DOHH2 (cell line): ENCODE results near the gene KIF5C.

Experiments
- EZH2phosphoT487 ChIP-seq: fragments of 200-600 bp; sonication (generic); IDR thresholded peaks from 2 replicates; pipeline ENCODE4 v1.6.1; 2017; ENCODE audit warnings: borderline replicate concordance, mild to moderate bottlenecking, antibody characterized with exemption, low read length, moderate library complexity, mixed read lengths
- TF ChIP-seq, protein P1 (sequence below): fragments of 200-600 bp; sonication (generic); IDR thresholded peaks from one replicate; pipeline ENCODE4 v1.5.1; 2014; ENCODE audit warnings: antibody characterized with exemption, mild to moderate bottlenecking, low read depth, low read length; ENCODE audit not compliant: poor library complexity, severe bottlenecking

GRCh38 chr2:148917431-148917830 lies 42.4 kb downstream of the KIF5C start:
- TF ChIP-seq, protein P1, sequence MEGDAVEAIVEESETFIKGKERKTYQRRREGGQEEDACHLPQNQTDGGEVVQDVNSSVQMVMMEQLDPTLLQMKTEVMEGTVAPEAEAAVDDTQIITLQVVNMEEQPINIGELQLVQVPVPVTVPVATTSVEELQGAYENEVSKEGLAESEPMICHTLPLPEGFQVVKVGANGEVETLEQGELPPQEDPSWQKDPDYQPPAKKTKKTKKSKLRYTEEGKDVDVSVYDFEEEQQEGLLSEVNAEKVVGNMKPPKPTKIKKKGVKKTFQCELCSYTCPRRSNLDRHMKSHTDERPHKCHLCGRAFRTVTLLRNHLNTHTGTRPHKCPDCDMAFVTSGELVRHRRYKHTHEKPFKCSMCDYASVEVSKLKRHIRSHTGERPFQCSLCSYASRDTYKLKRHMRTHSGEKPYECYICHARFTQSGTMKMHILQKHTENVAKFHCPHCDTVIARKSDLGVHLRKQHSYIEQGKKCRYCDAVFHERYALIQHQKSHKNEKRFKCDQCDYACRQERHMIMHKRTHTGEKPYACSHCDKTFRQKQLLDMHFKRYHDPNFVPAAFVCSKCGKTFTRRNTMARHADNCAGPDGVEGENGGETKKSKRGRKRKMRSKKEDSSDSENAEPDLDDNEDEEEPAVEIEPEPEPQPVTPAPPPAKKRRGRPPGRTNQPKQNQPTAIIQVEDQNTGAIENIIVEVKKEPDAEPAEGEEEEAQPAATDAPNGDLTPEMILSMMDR, result no peak
- TF ChIP-seq EZH2phosphoT487, result no peak
